WTC11 (cell line): ENCODE measurements around the gene ABCC4. TPM values are rescaled to one million over a fixed set of nuclear protein-coding genes. Genes with fewer than 3 reads are reported as not detected.

ENCODE experiments used
- ATAC-seq: fragments of 200-7000 bp; cut with Tn5 transposase; 2 replicates; pipeline ENCODE4 v1.10.0; 2021; ENCODE audit warnings: mild to moderate bottlenecking, moderate library complexity
- CTCF ChIA-PET: fragments of 300-600 bp; sonication (Branson Sonifier 250); formaldehyde crosslinking; loops from one replicate; lab custom pipeline; 2021; ENCODE audit warnings: antibody characterized with exemption; lab: Charles Lee
- POLR2A ChIA-PET: fragments of 350-600 bp; sonication (Branson Sonifier 250); formaldehyde crosslinking; loops from one replicate; lab custom pipeline; 2021; ENCODE audit warnings: antibody characterized with exemption; lab: Charles Lee
- DNase-seq: peaks from one replicate; pipeline ENCODE4 v3.0.0; 2021; ENCODE audit warnings: low spot score
- H3K27ac Mint-ChIP-seq: 2 replicates; pipeline ENCODE4 v1.8.0; 2021; ENCODE audit warnings: mixed read lengths
- H3K27me3 Mint-ChIP-seq: 2 replicates; pipeline ENCODE4 v1.8.0; 2021; ENCODE audit warnings: low read depth, mild to moderate bottlenecking, moderate library complexity, mixed read lengths
- H3K36me3 Mint-ChIP-seq: 2 replicates; pipeline ENCODE4 v1.8.0; 2021; ENCODE audit warnings: mixed read lengths
- H3K4me1 Mint-ChIP-seq: 2 replicates; pipeline ENCODE4 v1.8.0; 2022; ENCODE audit warnings: mixed read lengths
- H3K4me3 Mint-ChIP-seq: 2 replicates; pipeline ENCODE4 v1.8.0; 2021; ENCODE audit warnings: mild to moderate bottlenecking, moderate library complexity, mixed read lengths
- H3K9me3 Mint-ChIP-seq: 2 replicates; pipeline ENCODE4 v1.8.0; 2021; ENCODE audit warnings: mixed read lengths
- ARID4B ChIP-seq: sonication (generic); formaldehyde crosslinking; IDR thresholded peaks from 2 replicates; pipeline ENCODE4 v1.8.0; 2023; ENCODE audit warnings: missing genetic modification reagents, mild to moderate bottlenecking, borderline replicate concordance
- CBFB ChIP-seq: sonication (generic); formaldehyde crosslinking; IDR thresholded peaks from 2 replicates; pipeline ENCODE4 v1.8.1; 2022; ENCODE audit warnings: mild to moderate bottlenecking, low read depth, missing genetic modification reagents
- E2F5 ChIP-seq: sonication (generic); formaldehyde crosslinking; IDR thresholded peaks from 2 replicates; pipeline ENCODE4 v1.8.1; 2022; ENCODE audit warnings: mild to moderate bottlenecking, moderate library complexity, missing genetic modification reagents
- ELF4 ChIP-seq: sonication (generic); formaldehyde crosslinking; IDR thresholded peaks from 2 replicates; pipeline ENCODE4 v1.8.1; 2022; ENCODE audit warnings: low read depth, mild to moderate bottlenecking, moderate library complexity, missing genetic modification reagents
- ERG ChIP-seq: fragments of 250-450 bp; sonication (Bioruptor Pico); IDR thresholded peaks from 2 replicates; pipeline ENCODE4 v1.8.0; 2021; ENCODE audit warnings: mild to moderate bottlenecking
- ETV6 ChIP-seq: sonication (generic); formaldehyde crosslinking; IDR thresholded peaks from 2 replicates; pipeline ENCODE4 v1.8.1; 2022; ENCODE audit warnings: mild to moderate bottlenecking, missing genetic modification reagents
- FOXJ3 ChIP-seq: sonication (generic); formaldehyde crosslinking; IDR thresholded peaks from 2 replicates; pipeline ENCODE4 v1.9.0; 2021; ENCODE audit warnings: missing genetic modification reagents, mild to moderate bottlenecking, borderline replicate concordance
- FOXK1 ChIP-seq: sonication (generic); formaldehyde crosslinking; IDR thresholded peaks from 2 replicates; pipeline ENCODE4 v1.8.0; 2022; ENCODE audit warnings: mild to moderate bottlenecking, moderate library complexity, missing genetic modification reagents
- IRF2 ChIP-seq: sonication (generic); formaldehyde crosslinking; IDR thresholded peaks from 2 replicates; pipeline ENCODE4 v1.8.0; 2022; ENCODE audit warnings: low read depth, missing genetic modification reagents, borderline replicate concordance
- MAX ChIP-seq: sonication (generic); formaldehyde crosslinking; IDR thresholded peaks from 2 replicates; pipeline ENCODE4 v1.8.0; 2022; ENCODE audit warnings: mild to moderate bottlenecking, missing genetic modification reagents
- MLX ChIP-seq: sonication (generic); formaldehyde crosslinking; IDR thresholded peaks from 2 replicates; pipeline ENCODE4 v1.8.1; 2023; ENCODE audit warnings: mild to moderate bottlenecking, missing genetic modification reagents, moderate library complexity
- NFYB ChIP-seq: sonication (generic); formaldehyde crosslinking; conservative IDR thresholded peaks from 2 replicates; pipeline ENCODE4 v1.8.0; 2022; ENCODE audit warnings: low read depth, missing genetic modification reagents
- PRRX2 ChIP-seq: fragments of 250-450 bp; sonication (Bioruptor Pico); IDR thresholded peaks from 2 replicates; pipeline ENCODE4 v1.8.0; 2021; ENCODE audit warnings: mild to moderate bottlenecking
- TCF7 ChIP-seq: sonication (generic); formaldehyde crosslinking; IDR thresholded peaks from 2 replicates; pipeline ENCODE4 v1.8.0; 2022; ENCODE audit warnings: mild to moderate bottlenecking, low read depth, missing genetic modification reagents, moderate library complexity
- ZBTB21 ChIP-seq: sonication (generic); formaldehyde crosslinking; IDR thresholded peaks from 2 replicates; pipeline ENCODE4 v1.8.1; 2023; ENCODE audit warnings: mild to moderate bottlenecking, missing genetic modification reagents, borderline replicate concordance
- ZMAT4 ChIP-seq: fragments of 250-450 bp; sonication (Bioruptor Pico); IDR thresholded peaks from 2 replicates; pipeline ENCODE4 v1.9.0; 2021; ENCODE audit warnings: mild to moderate bottlenecking
- ZNF121 ChIP-seq: sonication (generic); formaldehyde crosslinking; IDR thresholded peaks from 2 replicates; pipeline ENCODE4 v1.8.0; 2023; ENCODE audit warnings: missing genetic modification reagents
- ZNF263 ChIP-seq: sonication (generic); formaldehyde crosslinking; IDR thresholded peaks from 2 replicates; pipeline ENCODE4 v1.8.1; 2022; ENCODE audit warnings: low read depth, mild to moderate bottlenecking, moderate library complexity, missing genetic modification reagents
- ZNF396 ChIP-seq: fragments of 250-450 bp; sonication (Bioruptor Pico); IDR thresholded peaks from 2 replicates; pipeline ENCODE4 v1.8.0; 2021; ENCODE audit warnings: mild to moderate bottlenecking, moderate library complexity, borderline replicate concordance
- total RNA-seq: library from RNA; stranded (reverse); gene quantifications from 3 replicates; pipeline ENCODE4 v1.2.3, GENCODE V29; 2021

Gene ABCC4
- total RNA-seq, 1 experiment from 2014 or later: 7.2 TPM

- H3K27ac Mint-ChIP-seq: no peak overlapping the region
- no peak for ATAC-seq
- no peak for TF ChIP-seq FOXK1 (CRISPR knock-in tag)
- TF ChIP-seq FOXJ3 (CRISPR knock-in tag): no peak
- TF ChIP-seq ZNF263 (CRISPR knock-in tag): no peak
- TF ChIP-seq E2F5 (CRISPR knock-in tag): no peak
- TF ChIP-seq ZBTB21: no peak
- no peak for TF ChIP-seq ZMAT4 (CRISPR knock-in tag)
- TF ChIP-seq ARID4B (CRISPR knock-in tag): no peak
- no peak for TF ChIP-seq ZNF121
- no peak for TF ChIP-seq IRF2 (CRISPR knock-in tag)
- TF ChIP-seq ELF4: no peak
- TF ChIP-seq MAX (CRISPR knock-in tag): no peak
- TF ChIP-seq CBFB (CRISPR knock-in tag): no peak
- no peak for TF ChIP-seq PRRX2 (CRISPR knock-in tag)
- no peak for TF ChIP-seq TCF7 (CRISPR knock-in tag)
- no peak for TF ChIP-seq NFYB (CRISPR knock-in tag)
- no peak for TF ChIP-seq MLX (CRISPR knock-in tag)
- TF ChIP-seq ERG (CRISPR knock-in tag): no peak
- TF ChIP-seq ZNF396: no peak
- H3K27me3 Mint-ChIP-seq: no peaks in the 10 kb centered on the region
- no peak overlapping the region for H3K4me3 Mint-ChIP-seq
- DNase-seq: no peak
- H3K9me3 Mint-ChIP-seq: no peaks in the 10 kb centered on the region
- CTCF ChIA-PET: no interaction called here
- peaks cover 3% of the 10 kb centered on the region; the same call in 1 of the 2 replicates for H3K4me1 Mint-ChIP-seq
- no peaks in the 10 kb centered on the region for H3K36me3 Mint-ChIP-seq
- POLR2A ChIA-PET: no interaction called here
Observed at GRCh38 chr13:95020298-95020987, 280.8 kb downstream of the ABCC4 start.

- Mint-ChIP-seq H3K9me3 (no peaks in the 10 kb centered on the region), H3K36me3 (no peaks in the 10 kb centered on the region), H3K4me3 (no peak overlapping the region), H3K4me1 (peaks cover 3% of the 10 kb centered on the region; the same call in 1 of the 2 replicates), H3K27ac (no peak overlapping the region), H3K27me3 (no peaks in the 10 kb centered on the region)
- CTCF ChIA-PET: no interaction called here
- DNase-seq: no peak
- ATAC-seq: no peak
- POLR2A ChIA-PET: no interaction called here
- no peak for TF ChIP-seq ETV6 (CRISPR knock-in tag)
- TF ChIP-seq TCF7 (CRISPR knock-in tag): no peak
Observed at GRCh38 chr13:95019886-95020285, 281.4 kb downstream of the ABCC4 start.
